GM21576 (cell line): Measurements from ENCODE around the gene PTPN23.
A peak's percentile ranks its signal among the peaks of the same experiment; 100 is the strongest.
"Not testable (repeated sequence)": the region's sequence is repeated elsewhere in the genome, so short reads cannot be mapped to it uniquely, and the experiment has no call there.

Experiments
- ATAC-seq: cut with Tn5 transposase; IDR thresholded peaks from one replicate; pipeline ENCODE4 v1.9.1; 2021; ENCODE audit warnings: mild to moderate bottlenecking, moderate library complexity; ENCODE audit not compliant: unreplicated experiment

Gene PTPN23

GRCh38 chr3:47367631-47368030 lies 13.2 kb upstream of the PTPN23 start:
- no peak for ATAC-seq

GRCh38 chr3:47370020-47370419 lies 10.8 kb upstream of the PTPN23 start:
- ATAC-seq = not testable (repeated sequence)

- no peak for ATAC-seq
Observed at GRCh38 chr3:47370887-47371697, 9.7 kb upstream of the PTPN23 start.

GRCh38 chr3:47374587-47374986 lies 6.2 kb upstream of the PTPN23 start:
- ATAC-seq = no peak

GRCh38 chr3:47376393-47376792 lies 4.4 kb upstream of the PTPN23 start:
- ATAC-seq = no peak

GRCh38 chr3:47377186-47377585 lies 3.6 kb upstream of the PTPN23 start:
- no peak for ATAC-seq

- ATAC-seq = no peak
Observed at GRCh38 chr3:47378869-47379268, 2.0 kb upstream of the PTPN23 start.

GRCh38 chr3:47379411-47379899 lies 1.4 kb upstream of the PTPN23 start:
- ATAC-seq = no peak

- ATAC-seq = no peak
Observed at GRCh38 chr3:47380026-47380600, 708 bp upstream of the PTPN23 start.

- peak; percentile 63 for ATAC-seq
Observed at GRCh38 chr3:47381317-47382157, 716 bp downstream of the PTPN23 start.

- no peak for ATAC-seq
Observed at GRCh38 chr3:47384425-47384824, 3.6 kb downstream of the PTPN23 start.

- ATAC-seq = no peak
Observed at GRCh38 chr3:47385007-47385406, 4.2 kb downstream of the PTPN23 start.

- ATAC-seq = no peak
Observed at GRCh38 chr3:47385796-47386195, 5.0 kb downstream of the PTPN23 start.

- no peak for ATAC-seq
Observed at GRCh38 chr3:47392933-47393332, 12.1 kb downstream of the PTPN23 start.

GRCh38 chr3:47394140-47394870 lies 13.5 kb downstream of the PTPN23 start:
- no peak for ATAC-seq

GRCh38 chr3:47394881-47395280 lies 14.1 kb downstream of the PTPN23 start:
- no peak for ATAC-seq

- no peak for ATAC-seq
Observed at GRCh38 chr3:47398228-47398627, 17.4 kb downstream of the PTPN23 start.

GRCh38 chr3:47399016-47399415 lies 18.2 kb downstream of the PTPN23 start:
- ATAC-seq = no peak

- no peak for ATAC-seq
Observed at GRCh38 chr3:47399531-47400270, 18.9 kb downstream of the PTPN23 start.

GRCh38 chr3:47404431-47404876 lies 23.6 kb downstream of the PTPN23 start:
- no peak for ATAC-seq
